ENCODE results near the gene XPO1.

DNA sequence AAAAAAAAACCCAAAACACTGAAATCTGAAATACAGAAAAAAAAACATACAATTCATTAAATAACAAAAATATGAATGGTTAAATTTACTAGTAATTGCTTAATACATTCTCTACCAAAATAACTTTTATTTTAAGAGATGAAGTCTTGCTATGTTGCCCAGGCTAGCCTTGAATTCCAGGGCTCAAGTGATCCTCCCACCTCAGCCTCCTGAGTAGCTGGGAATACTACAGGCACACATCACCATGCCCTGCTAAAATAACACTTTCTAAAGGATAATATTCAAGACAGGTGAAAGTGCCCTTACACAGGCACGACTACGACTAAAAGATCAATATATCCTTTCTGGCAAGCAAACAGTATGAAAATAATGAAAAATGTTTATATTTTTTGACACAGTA lies 76.8 kb downstream of the XPO1 start:
- TF ChIP-seq, protein P1, sequence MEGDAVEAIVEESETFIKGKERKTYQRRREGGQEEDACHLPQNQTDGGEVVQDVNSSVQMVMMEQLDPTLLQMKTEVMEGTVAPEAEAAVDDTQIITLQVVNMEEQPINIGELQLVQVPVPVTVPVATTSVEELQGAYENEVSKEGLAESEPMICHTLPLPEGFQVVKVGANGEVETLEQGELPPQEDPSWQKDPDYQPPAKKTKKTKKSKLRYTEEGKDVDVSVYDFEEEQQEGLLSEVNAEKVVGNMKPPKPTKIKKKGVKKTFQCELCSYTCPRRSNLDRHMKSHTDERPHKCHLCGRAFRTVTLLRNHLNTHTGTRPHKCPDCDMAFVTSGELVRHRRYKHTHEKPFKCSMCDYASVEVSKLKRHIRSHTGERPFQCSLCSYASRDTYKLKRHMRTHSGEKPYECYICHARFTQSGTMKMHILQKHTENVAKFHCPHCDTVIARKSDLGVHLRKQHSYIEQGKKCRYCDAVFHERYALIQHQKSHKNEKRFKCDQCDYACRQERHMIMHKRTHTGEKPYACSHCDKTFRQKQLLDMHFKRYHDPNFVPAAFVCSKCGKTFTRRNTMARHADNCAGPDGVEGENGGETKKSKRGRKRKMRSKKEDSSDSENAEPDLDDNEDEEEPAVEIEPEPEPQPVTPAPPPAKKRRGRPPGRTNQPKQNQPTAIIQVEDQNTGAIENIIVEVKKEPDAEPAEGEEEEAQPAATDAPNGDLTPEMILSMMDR (conservative IDR thresholded peaks at IDR 0.05 in 1 of 2, IDR thresholded peaks at IDR 0.05 in 1 of 2; ENCODE audit: low read depth in 1 of 2, low read length in 2 of 2): no peak
- TF ChIP-seq EZH2 (IDR thresholded peaks at IDR 0.05; ENCODE audit: low read length, missing control alignments): no peak

Data from fibroblast of lung (primary cell).